H1 (cell line): ENCODE measurements around the gene TXLNA. TPM values are rescaled to one million over a fixed set of nuclear protein-coding genes. Genes with fewer than 3 reads are reported as not detected.

ENCODE experiments used
- ASH2L ChIP-seq: fragments of 200-600, 300-600 bp; sonication (generic); IDR thresholded peaks from one replicate; pipeline ENCODE4 v1.7.1; 2017; ENCODE audit warnings: low read length
- CHD2 ChIP-seq: IDR thresholded peaks from 2 replicates; pipeline ENCODE4 v1.6.1; 2012; ENCODE audit warnings: low read length, improper control_type of control experiment
- CREB1 ChIP-seq: IDR thresholded peaks from 2 replicates; pipeline ENCODE4 v1.6.1; 2012; ENCODE audit warnings: inconsistent platforms
- EGR1 ChIP-seq: IDR thresholded peaks from 2 replicates; pipeline ENCODE4 v1.6.1; 2011; ENCODE audit warnings: low read depth, low read length, borderline replicate concordance
- EZH2 ChIP-seq: fragments of 200-600 bp; sonication (generic); IDR thresholded peaks from 2 replicates; pipeline ENCODE4 v1.7.1; 2012; ENCODE audit warnings: low read depth, mild to moderate bottlenecking, moderate library complexity, low read length, inconsistent platforms; ENCODE audit not compliant: severe bottlenecking
- GTF2F1 ChIP-seq: IDR thresholded peaks from 2 replicates; pipeline ENCODE4 v1.6.1; 2012; ENCODE audit warnings: low read depth, low read length, improper control_type of control experiment, borderline replicate concordance
- HDAC6 ChIP-seq: IDR thresholded peaks from one replicate; pipeline ENCODE4 v1.7.1; 2012; ENCODE audit warnings: low read depth, mild to moderate bottlenecking, inconsistent platforms, low read length, moderate library complexity
- JUN ChIP-seq: IDR thresholded peaks from 2 replicates; pipeline ENCODE4 v1.6.1; 2011; ENCODE audit warnings: low read depth, mild to moderate bottlenecking, improper control_type of control experiment, low read length
- KDM1A ChIP-seq: fragments of 200-600, 300-600 bp; sonication (generic); IDR thresholded peaks from 2 replicates; pipeline ENCODE4 v1.7.1; 2016; ENCODE audit warnings: mild to moderate bottlenecking, low read length, borderline replicate concordance
- KDM4A ChIP-seq: IDR thresholded peaks from one replicate; pipeline ENCODE4 v1.7.1; 2012; ENCODE audit warnings: low read depth, mild to moderate bottlenecking, moderate library complexity, low read length, inconsistent platforms; ENCODE audit not compliant: severe bottlenecking
- PHF8 ChIP-seq: fragments of 200-600 bp; sonication (generic); conservative IDR thresholded peaks from 2 replicates; pipeline ENCODE4 v1.7.1; 2012; ENCODE audit warnings: low read depth, mild to moderate bottlenecking, inconsistent platforms, low read length, moderate library complexity
- RBBP5 ChIP-seq: IDR thresholded peaks from 2 replicates; pipeline ENCODE4 v1.7.1; 2012; ENCODE audit warnings: low read depth, mild to moderate bottlenecking, inconsistent platforms, low read length, moderate library complexity, borderline replicate concordance
- RNF2 ChIP-seq: fragments of 200-900, 300-1000 bp; sonication (generic); IDR thresholded peaks from 2 replicates; pipeline ENCODE4 v1.7.1; 2016; ENCODE audit warnings: borderline replicate concordance, low read depth, mild to moderate bottlenecking, antibody characterized with exemption, low read length; ENCODE audit not compliant: poor library complexity, severe bottlenecking; ENCODE audit errors: missing control alignments
- SP4 ChIP-seq: IDR thresholded peaks from 2 replicates; pipeline ENCODE4 v1.6.1; 2012; ENCODE audit warnings: low read length, inconsistent platforms
- polyA plus RNA-seq, 7 experiments: library from polyadenylated mRNA; depleted of rRNA in 3 of 7; stranded (reverse) in 5 of 7; unstranded in 2 of 7; fragments of >200 nt in 5 of 7; fragments of 200-250 nt in 2 of 7; gene quantifications; 1 replicate in 5 of 7; 2 replicates in 1 of 7; 4 replicates in 1 of 7; pipeline versions ENCODE4 v1.2.1 to v1.2.3, GENCODE V29; 2011 to 2013; ENCODE audit warnings: missing spikeins in 2 of 7, mixed read lengths in 2 of 7
- total RNA-seq: library from RNA; stranded (reverse); fragmentation: NEBNext Ultra II Directional; extraction: Animal tissue kit (Norgen Biotek cat#: 25700); gene quantifications from 2 replicates; pipeline ENCODE4 v1.2.1, GENCODE V29; 2021
- TF ChIP-seq, protein P1 (sequence below): IDR thresholded peaks from 2 replicates; pipeline ENCODE4 v1.6.1; 2012; ENCODE audit warnings: low read length, inconsistent platforms

The TXLNA gene
- total and polyA plus RNA-seq, 2 of the 8 experiments (the other 6 are each of a cell fraction or from before 2014, with no cell fraction given) = 31.3 to 46.9 TPM

- TF ChIP-seq, protein P1, sequence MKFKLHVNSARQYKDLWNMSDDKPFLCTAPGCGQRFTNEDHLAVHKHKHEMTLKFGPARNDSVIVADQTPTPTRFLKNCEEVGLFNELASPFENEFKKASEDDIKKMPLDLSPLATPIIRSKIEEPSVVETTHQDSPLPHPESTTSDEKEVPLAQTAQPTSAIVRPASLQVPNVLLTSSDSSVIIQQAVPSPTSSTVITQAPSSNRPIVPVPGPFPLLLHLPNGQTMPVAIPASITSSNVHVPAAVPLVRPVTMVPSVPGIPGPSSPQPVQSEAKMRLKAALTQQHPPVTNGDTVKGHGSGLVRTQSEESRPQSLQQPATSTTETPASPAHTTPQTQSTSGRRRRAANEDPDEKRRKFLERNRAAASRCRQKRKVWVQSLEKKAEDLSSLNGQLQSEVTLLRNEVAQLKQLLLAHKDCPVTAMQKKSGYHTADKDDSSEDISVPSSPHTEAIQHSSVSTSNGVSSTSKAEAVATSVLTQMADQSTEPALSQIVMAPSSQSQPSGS = no peak
- TF ChIP-seq PHF8 = peak; percentile 72
- no peak for TF ChIP-seq HDAC6
- TF ChIP-seq EZH2 = no peak
- TF ChIP-seq RNF2 = no peak
- peak; percentile 77 for TF ChIP-seq ASH2L
- no peak for TF ChIP-seq CHD2
- peak; percentile 93 for TF ChIP-seq EGR1
- TF ChIP-seq SP4 = no peak
- TF ChIP-seq KDM1A = no peak
- TF ChIP-seq CREB1 = peak; percentile 97
- no peak for TF ChIP-seq RBBP5
- peak; percentile 83 for TF ChIP-seq KDM4A
- TF ChIP-seq JUN = no peak
- no peak for TF ChIP-seq GTF2F1
- TF ChIP-seq, all 59 proteins: peak for 22
Observed at GRCh38 chr1:32205401-32206370, 26.2 kb downstream of the TXLNA start, which contains the start of gene IQCC (continued).
